Measurements from ENCODE around the gene AMDHD2. TPM values are rescaled to one million over a fixed set of nuclear protein-coding genes. Genes with fewer than 3 reads are reported as not detected.
"Not testable (repeated sequence)": the region's sequence is repeated elsewhere in the genome, so short reads cannot be mapped to it uniquely, and the experiment has no call there.

The AMDHD2 gene
- total RNA-seq, 4 donors from 2014 or later = 20.0 to 33.2 (median 26.4) TPM

DNA sequence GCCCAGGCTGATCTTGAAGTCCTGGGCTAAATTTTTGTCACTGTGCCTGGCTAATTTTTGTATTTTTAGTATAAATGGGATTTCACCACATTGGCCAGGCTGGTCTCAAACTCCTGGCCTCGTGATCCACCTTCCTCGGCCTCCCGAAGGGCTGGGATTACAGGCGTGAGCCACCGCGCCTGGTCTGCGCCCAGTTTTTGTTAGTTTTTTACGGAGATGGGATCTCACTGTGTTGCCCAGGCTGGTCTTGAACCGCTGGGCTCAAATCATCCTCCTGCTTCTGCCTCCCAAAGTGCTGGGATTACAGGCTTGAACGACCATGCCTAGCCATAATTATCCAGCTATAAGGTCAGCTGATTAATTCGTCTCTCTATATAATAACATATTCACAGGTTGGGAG is 13.7 kb downstream of the AMDHD2 start:
- TF ChIP-seq, protein P1, sequence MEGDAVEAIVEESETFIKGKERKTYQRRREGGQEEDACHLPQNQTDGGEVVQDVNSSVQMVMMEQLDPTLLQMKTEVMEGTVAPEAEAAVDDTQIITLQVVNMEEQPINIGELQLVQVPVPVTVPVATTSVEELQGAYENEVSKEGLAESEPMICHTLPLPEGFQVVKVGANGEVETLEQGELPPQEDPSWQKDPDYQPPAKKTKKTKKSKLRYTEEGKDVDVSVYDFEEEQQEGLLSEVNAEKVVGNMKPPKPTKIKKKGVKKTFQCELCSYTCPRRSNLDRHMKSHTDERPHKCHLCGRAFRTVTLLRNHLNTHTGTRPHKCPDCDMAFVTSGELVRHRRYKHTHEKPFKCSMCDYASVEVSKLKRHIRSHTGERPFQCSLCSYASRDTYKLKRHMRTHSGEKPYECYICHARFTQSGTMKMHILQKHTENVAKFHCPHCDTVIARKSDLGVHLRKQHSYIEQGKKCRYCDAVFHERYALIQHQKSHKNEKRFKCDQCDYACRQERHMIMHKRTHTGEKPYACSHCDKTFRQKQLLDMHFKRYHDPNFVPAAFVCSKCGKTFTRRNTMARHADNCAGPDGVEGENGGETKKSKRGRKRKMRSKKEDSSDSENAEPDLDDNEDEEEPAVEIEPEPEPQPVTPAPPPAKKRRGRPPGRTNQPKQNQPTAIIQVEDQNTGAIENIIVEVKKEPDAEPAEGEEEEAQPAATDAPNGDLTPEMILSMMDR (IDR thresholded peaks at IDR 0.05) = no peak
- no peak for TF ChIP-seq EP300 (IDR thresholded peaks at IDR 0.05)
- no peak for TF ChIP-seq POLR2A (IDR thresholded peaks at IDR 0.05; ENCODE audit: low read depth)
- no peak for TF ChIP-seq POLR2AphosphoS5 (IDR thresholded peaks at IDR 0.05)
- no peaks in the 10 kb centered on the region for H3K9me3 ChIP-seq
- H3K4me3 ChIP-seq = no peak overlapping the region
- peaks cover 2 to 16% (median 10%) of the 10 kb centered on the region in 4 donors for H3K36me3 ChIP-seq
- intact Hi-C loops (cut with DNase I) = no loop called here
- 89% methylated on average over 11 of the region's 11 CpGs for WGBS
- H3K27me3 ChIP-seq = no peaks in the 10 kb centered on the region
- H3K4me1 ChIP-seq = peaks cover 17 to 48% (median 48%) of the 10 kb centered on the region in 4 donors
- H3K27ac ChIP-seq (replicated peaks in 1 of 4) = peak overlapping the region; percentile 95 to 98 (median 96)
- DNase-seq (ENCODE audit: extremely low spot score) = no peak

DNA sequence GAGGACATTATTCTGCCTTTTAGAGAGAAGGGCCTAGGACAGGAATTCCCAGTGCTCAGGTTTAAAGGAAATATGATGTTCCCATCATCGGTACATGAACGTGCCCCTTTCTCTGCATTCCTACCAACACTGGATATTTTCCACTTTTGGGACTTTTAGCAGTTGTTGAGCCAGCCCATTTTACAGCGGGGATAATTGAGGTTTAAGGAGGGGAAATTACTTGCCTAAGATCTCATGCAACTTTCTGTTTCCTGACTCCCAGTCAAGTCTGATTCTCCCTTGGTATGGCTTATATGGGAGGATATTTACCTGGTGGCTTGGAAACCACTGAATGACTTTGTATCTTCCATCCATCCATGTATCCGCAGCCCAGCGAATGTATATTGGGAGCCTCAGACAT is 14.2 kb downstream of the AMDHD2 start:
- intact Hi-C loops (cut with DNase I); H3K27ac ChIP-seq (replicated peaks in 1 of 4); H3K4me3 ChIP-seq; H3K27me3 ChIP-seq; H3K9me3 ChIP-seq; DNase-seq (ENCODE audit: extremely low spot score): not testable (repeated sequence)
- H3K4me1 ChIP-seq = peaks cover 22 to 53% (median 52%) of the 10 kb centered on the region in 4 donors
- 90% methylated on average over 5 of the region's 5 CpGs for WGBS
- peaks cover 0 to 12% (median 6%) of the 10 kb centered on the region in 4 donors for H3K36me3 ChIP-seq

DNA sequence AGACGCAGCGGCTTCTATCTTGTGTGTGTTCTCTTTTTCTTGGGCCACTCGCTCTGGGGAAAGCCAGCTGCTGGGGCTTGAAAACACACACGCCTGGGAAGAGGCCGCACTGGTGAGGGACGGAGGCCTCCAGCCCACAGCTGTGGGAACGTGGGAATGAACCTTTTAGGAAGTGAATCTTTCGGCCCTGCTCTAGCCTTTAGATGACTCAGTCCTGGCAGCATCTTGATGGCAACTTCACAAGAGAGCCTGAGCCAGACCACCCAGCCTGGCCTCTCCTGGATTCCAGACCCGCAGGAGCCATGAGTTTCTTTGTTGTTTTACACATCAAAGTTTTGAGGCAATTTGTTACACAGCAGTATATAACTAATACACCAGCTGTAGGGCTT is 15.4 kb downstream of the AMDHD2 start:
- peak overlapping the region; percentile 57 to 91 (median 72) for H3K27ac ChIP-seq (replicated peaks in 1 of 4)
- TF ChIP-seq POLR2A (IDR thresholded peaks at IDR 0.05; ENCODE audit: low read depth) (no peak), EP300 (IDR thresholded peaks at IDR 0.05) (no peak), POLR2AphosphoS5 (IDR thresholded peaks at IDR 0.05) (no peak)
- TF ChIP-seq, protein P1 (IDR thresholded peaks at IDR 0.05) = no peak
- peaks cover 34 to 66% (median 63%) of the 10 kb centered on the region in 4 donors for H3K4me1 ChIP-seq
- WGBS = 83% methylated on average over 8 of the region's 9 CpGs
- intact Hi-C loops (cut with DNase I) = no loop called here
- no peak overlapping the region for H3K4me3 ChIP-seq
- peaks cover 0 to 6% (median 2%) of the 10 kb centered on the region in 4 donors for H3K36me3 ChIP-seq
- no peak for DNase-seq (ENCODE audit: extremely low spot score)
- no peaks in the 10 kb centered on the region for H3K27me3 ChIP-seq
- H3K9me3 ChIP-seq = no peaks in the 10 kb centered on the region

DNA sequence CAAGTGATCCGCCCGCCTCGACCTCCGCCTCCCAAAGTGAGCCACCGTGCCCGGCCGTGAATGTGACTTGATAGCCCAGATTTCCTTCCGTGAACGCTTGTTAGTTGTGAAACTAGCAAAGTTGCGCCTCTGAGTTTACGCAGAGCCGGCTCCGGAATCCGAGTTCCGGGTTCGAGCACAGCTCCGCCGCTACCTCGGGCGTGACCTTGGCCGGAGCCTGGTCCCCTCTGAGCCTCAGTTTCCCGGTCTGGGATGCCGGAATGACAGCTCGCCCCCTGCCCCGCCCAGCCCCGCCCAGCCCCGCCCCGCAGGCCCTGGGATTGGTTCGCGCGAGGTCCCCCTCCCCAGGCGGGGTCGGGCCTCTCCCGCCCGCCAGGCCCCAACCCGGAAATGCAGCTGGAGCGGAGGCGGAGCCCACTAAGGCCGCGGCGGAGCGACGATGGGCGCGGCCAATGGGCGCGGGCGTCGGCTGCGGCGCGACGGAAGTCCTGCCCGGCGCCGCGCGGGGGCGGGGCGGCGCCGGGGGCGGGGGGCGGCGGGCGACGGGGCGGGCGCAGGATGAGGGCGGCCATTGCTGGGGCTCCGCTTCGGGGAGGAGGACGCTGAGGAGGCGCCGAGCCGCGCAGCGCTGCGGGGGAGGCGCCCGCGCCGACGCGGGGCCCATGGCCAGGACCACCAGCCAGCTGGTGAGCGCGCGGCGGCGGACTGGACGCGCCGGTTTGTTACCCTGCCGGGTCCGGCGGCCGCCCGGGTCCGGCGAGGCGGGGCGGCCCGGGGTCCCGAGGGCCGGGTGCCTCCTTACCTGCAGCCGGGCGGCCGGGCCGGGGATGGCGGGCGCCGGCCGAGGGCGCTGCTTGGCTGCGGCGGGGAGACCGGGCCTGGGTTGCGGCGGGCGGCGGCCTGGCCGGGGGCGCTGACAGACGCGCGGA is 17.5 kb downstream of the AMDHD2 start, which contains the start of gene PDPK1:
PDPK1 (plus strand) TSS at position 571 of the 929 bp plus-strand sequence; CDS start at position 663, 92 bp downstream.
- TF ChIP-seq POLR2A (IDR thresholded peaks at IDR 0.05; ENCODE audit: low read depth) (peak; percentile 48), POLR2AphosphoS5 (IDR thresholded peaks at IDR 0.05) (peak; percentile 44 to 68), EP300 (IDR thresholded peaks at IDR 0.05) (no peak)
- TF ChIP-seq, protein P1 (IDR thresholded peaks at IDR 0.05) = no peak
- Histone ChIP-seq H3K27ac (replicated peaks in 1 of 4) (peak within 1 kb of the TSS; percentile 83 to 91 (median 86)), H3K4me3 (peak within 1 kb of the TSS; percentile 61 to 97 (median 70)), H3K9me3 (no peaks in the 10 kb centered on the region), H3K27me3 (no peaks in the 10 kb centered on the region), H3K36me3 (peaks cover 0 to 6% (median 2%) of the 10 kb centered on the region in 4 donors), H3K4me1 (peaks cover 33 to 74% (median 64%) of the 10 kb centered on the region in 4 donors)
- 0% methylated on average over 38 of the region's 126 CpGs for WGBS
- intact Hi-C loops (cut with DNase I) = no loop called here
- DNase-seq (ENCODE audit: extremely low spot score) = peak; percentile 96

GRCh38 chr16:2539192-2539844 is 19.1 kb downstream of the AMDHD2 start:
- Histone ChIP-seq H3K4me1 (peaks cover 33 to 72% (median 63%) of the 10 kb centered on the region in 4 donors), H3K27ac (replicated peaks in 1 of 4) (peak overlapping the region in 2 of 4 donors; percentile 83 to 89)
- intact Hi-C loops (cut with DNase I) = not testable (repeated sequence)

More at GRCh38 chr16:2539192-2539844, 19.1 kb downstream of the AMDHD2 start:
- not testable (repeated sequence) for H3K36me3 ChIP-seq; H3K27me3 ChIP-seq; DNase-seq (ENCODE audit: extremely low spot score); H3K9me3 ChIP-seq
- peak overlapping the region; percentile 61 to 97 (median 70) for H3K4me3 ChIP-seq
- 80% methylated on average over 24 of the region's 24 CpGs for WGBS
